Pulmonary artery endothelial cell (primary cell): ENCODE data around the gene TBL1Y. TPM values are rescaled to one million over a fixed set of nuclear protein-coding genes. Genes with fewer than 3 reads are reported as not detected.
"Not testable (repeated sequence)": the region's sequence is repeated elsewhere in the genome, so short reads cannot be mapped to it uniquely, and the experiment has no call there.

Experiments used
- DNase-seq: peaks from one replicate; pipeline ENCODE4 v3.0.0-alpha.2; 2011; ENCODE audit warnings: low read depth, low spot score
- total RNA-seq: library from RNA; depleted of rRNA; stranded (reverse); fragments of >200 nt; gene quantifications from 2 replicates; pipeline ENCODE4 v1.2.3, GENCODE V29; 2014

Gene TBL1Y
- total RNA-seq, 1 donor from 2014 or later, result not detected

- no peak for DNase-seq
Observed at GRCh38 chrY:7078725-7079124, 168.2 kb downstream of the TBL1Y start.

- DNase-seq, result not testable (repeated sequence)
Observed at GRCh38 chrY:7080548-7080947, 170.1 kb downstream of the TBL1Y start.

- DNase-seq, result no peak
Observed at GRCh38 chrY:7085606-7086005, 175.1 kb downstream of the TBL1Y start.

GRCh38 chrY:7092836-7093235 lies 182.3 kb downstream of the TBL1Y start:
- DNase-seq, result no peak

GRCh38 chrY:7094365-7094764 lies 183.9 kb downstream of the TBL1Y start:
- no peak for DNase-seq

GRCh38 chrY:7097021-7097420 lies 186.5 kb downstream of the TBL1Y start:
- no peak for DNase-seq

GRCh38 chrY:7099742-7100141 lies 189.2 kb downstream of the TBL1Y start:
- no peak for DNase-seq

GRCh38 chrY:7102680-7103079 lies 192.2 kb downstream of the TBL1Y start:
- no peak for DNase-seq

GRCh38 chrY:7107179-7107578 lies 196.7 kb downstream of the TBL1Y start:
- no peak for DNase-seq

GRCh38 chrY:7110086-7110485 lies 199.6 kb downstream of the TBL1Y start:
- no peak for DNase-seq

- DNase-seq, result no peak
Observed at GRCh38 chrY:7115871-7116270, 205.4 kb downstream of the TBL1Y start.

- DNase-seq, result no peak
Observed at GRCh38 chrY:7122202-7122601, 211.7 kb downstream of the TBL1Y start.

- DNase-seq, result no peak
Observed at GRCh38 chrY:7125136-7126056, 214.9 kb downstream of the TBL1Y start.

GRCh38 chrY:7128211-7128610 lies 217.7 kb downstream of the TBL1Y start:
- DNase-seq, result no peak

Other genes with a start within 250 kb of the TBL1Y start
- not detected in 2 replicates for gene AMELY, start 1.1 kb downstream of the TBL1Y start, total RNA-seq